ENCODE measurements around the gene BRDT.
"Not testable (repeated sequence)": the region's sequence is repeated elsewhere in the genome, so short reads cannot be mapped to it uniquely, and the experiment has no call there.

Gene BRDT

DNA sequence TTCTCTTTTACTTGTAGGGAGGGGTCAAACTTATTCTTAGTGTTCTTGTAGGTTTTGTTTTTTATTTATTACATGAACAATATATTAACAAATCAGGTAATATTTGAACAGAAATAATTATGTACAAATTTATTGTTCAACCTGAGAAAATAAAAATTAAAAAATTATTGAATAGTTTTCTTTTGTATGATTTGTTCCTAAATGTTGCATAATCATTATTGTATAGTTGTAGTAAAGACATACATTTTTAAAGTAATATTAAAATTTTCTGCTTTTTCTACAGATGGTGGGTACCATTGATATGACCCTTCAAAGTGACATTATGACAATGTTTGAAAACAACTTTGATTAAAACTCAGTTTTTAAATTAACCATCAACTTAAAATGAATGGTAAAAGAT lies 64.7 kb downstream of the BRDT start:
- TF ChIP-seq, protein P1, sequence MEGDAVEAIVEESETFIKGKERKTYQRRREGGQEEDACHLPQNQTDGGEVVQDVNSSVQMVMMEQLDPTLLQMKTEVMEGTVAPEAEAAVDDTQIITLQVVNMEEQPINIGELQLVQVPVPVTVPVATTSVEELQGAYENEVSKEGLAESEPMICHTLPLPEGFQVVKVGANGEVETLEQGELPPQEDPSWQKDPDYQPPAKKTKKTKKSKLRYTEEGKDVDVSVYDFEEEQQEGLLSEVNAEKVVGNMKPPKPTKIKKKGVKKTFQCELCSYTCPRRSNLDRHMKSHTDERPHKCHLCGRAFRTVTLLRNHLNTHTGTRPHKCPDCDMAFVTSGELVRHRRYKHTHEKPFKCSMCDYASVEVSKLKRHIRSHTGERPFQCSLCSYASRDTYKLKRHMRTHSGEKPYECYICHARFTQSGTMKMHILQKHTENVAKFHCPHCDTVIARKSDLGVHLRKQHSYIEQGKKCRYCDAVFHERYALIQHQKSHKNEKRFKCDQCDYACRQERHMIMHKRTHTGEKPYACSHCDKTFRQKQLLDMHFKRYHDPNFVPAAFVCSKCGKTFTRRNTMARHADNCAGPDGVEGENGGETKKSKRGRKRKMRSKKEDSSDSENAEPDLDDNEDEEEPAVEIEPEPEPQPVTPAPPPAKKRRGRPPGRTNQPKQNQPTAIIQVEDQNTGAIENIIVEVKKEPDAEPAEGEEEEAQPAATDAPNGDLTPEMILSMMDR (IDR thresholded peaks at IDR 0.05; ENCODE audit: low read length): no peak
- TF ChIP-seq EZH2 (optimal IDR thresholded peaks at IDR 0.05; ENCODE audit: low read depth, low read length): no peak
- TF ChIP-seq EZH2phosphoT487 (IDR thresholded peaks at IDR 0.05; ENCODE audit: low read length): no peak
- Histone ChIP-seq H3K9ac (ENCODE audit: low read length) (no peak overlapping the region), H3K36me3 (replicated peaks; ENCODE audit: insufficient read depth, low read length) (no peaks in the 10 kb centered on the region), H3K9me3 (replicated peaks; ENCODE audit: insufficient read depth, low read length) (no peaks in the 10 kb centered on the region), H3F3A (ENCODE audit: insufficient read depth, low read length) (no peaks in the 10 kb centered on the region), H2AFZ (ENCODE audit: low read length) (no peak overlapping the region), H3K4me3 (ENCODE audit: low read length) (no peak overlapping the region), H3K79me2 (ENCODE audit: low read length) (no peaks in the 10 kb centered on the region), H3K27me3 (replicated peaks; ENCODE audit: insufficient read depth, low read length) (no peaks in the 10 kb centered on the region), H3K4me1 (ENCODE audit: low read length) (no peaks in the 10 kb centered on the region), H3K27ac (ENCODE audit: low read length) (no peak overlapping the region), H3K4me2 (ENCODE audit: low read depth, low read length) (no peak overlapping the region), H3K9me2 (replicated peaks; ENCODE audit: insufficient read depth, low read length) (no peaks in the 10 kb centered on the region), H4K20me1 (ENCODE audit: insufficient read depth, low read length) (no peaks in the 10 kb centered on the region)
- DNase-seq: no peak

DNA sequence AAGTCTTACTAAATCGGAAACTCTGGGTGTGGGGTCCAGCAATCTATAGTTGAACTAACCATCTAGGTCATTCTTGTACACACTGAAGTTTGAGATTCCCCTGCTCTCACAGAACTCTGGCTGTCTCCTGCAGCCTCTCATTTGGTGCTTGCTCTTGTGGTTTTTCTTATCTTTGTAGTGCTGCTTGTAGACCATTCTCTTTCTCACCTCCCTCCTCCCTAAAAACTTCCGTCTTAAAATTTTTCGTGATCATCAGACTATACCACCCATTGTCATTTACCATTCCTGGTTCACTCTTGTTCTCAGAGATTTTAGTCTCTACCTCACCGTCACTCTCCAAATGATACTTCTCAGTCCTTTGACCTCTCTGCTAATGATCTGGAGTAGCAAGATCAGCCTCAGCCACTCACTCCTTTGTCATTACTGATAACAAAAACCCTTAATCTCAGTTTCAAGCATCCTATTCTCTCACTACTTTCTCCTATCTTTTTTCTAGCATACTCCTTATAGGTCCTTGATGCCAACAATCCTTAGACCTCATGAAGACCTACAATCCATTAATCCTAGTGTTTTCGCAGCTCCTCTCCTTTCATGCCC lies 67.6 kb downstream of the BRDT start:
- Histone ChIP-seq H3K27me3 (replicated peaks; ENCODE audit: insufficient read depth, low read length) (no peaks in the 10 kb centered on the region), H3K9me3 (replicated peaks; ENCODE audit: insufficient read depth, low read length) (no peaks in the 10 kb centered on the region), H3F3A (ENCODE audit: insufficient read depth, low read length) (no peaks in the 10 kb centered on the region), H3K9me2 (replicated peaks; ENCODE audit: insufficient read depth, low read length) (no peaks in the 10 kb centered on the region), H3K4me1 (ENCODE audit: low read length) (no peaks in the 10 kb centered on the region), H2AFZ (ENCODE audit: low read length) (no peak overlapping the region), H4K20me1 (ENCODE audit: insufficient read depth, low read length) (no peaks in the 10 kb centered on the region), H3K79me2 (ENCODE audit: low read length) (no peaks in the 10 kb centered on the region), H3K4me3 (ENCODE audit: low read length) (no peak overlapping the region), H3K36me3 (replicated peaks; ENCODE audit: insufficient read depth, low read length) (no peaks in the 10 kb centered on the region), H3K4me2 (ENCODE audit: low read depth, low read length) (no peak overlapping the region), H3K27ac (ENCODE audit: low read length) (no peak overlapping the region), H3K9ac (ENCODE audit: low read length) (no peak overlapping the region)
- TF ChIP-seq, protein P1 (IDR thresholded peaks at IDR 0.05; ENCODE audit: low read length): no peak
- no peak for TF ChIP-seq EZH2phosphoT487 (IDR thresholded peaks at IDR 0.05; ENCODE audit: low read length)
- no peak for TF ChIP-seq EZH2 (optimal IDR thresholded peaks at IDR 0.05; ENCODE audit: low read depth, low read length)
- no peak for DNase-seq

DNA sequence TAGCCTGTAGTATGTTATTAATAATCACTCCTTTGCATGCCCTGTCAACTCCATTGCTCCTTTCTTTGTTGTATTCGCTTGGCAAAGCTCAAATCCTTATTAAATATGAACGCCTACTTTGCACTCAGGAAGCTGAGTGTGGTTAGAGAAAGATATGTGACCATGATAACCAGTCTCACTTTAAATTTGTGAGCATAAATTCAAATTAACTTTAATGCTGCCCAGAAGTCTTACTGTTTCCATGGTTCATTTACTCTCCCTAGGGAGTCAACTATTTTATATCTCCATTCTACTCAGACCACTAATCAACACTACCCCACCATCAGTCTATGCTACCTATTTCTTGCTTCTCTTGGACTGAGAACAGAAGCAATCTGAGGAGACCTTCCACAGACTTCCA lies 68.5 kb downstream of the BRDT start:
- H3K36me3 ChIP-seq (replicated peaks; ENCODE audit: insufficient read depth, low read length): no peaks in the 10 kb centered on the region
- TF ChIP-seq EZH2 (optimal IDR thresholded peaks at IDR 0.05; ENCODE audit: low read depth, low read length) (no peak), EZH2phosphoT487 (IDR thresholded peaks at IDR 0.05; ENCODE audit: low read length) (no peak)
- TF ChIP-seq, protein P1 (IDR thresholded peaks at IDR 0.05; ENCODE audit: low read length): no peak
- no peaks in the 10 kb centered on the region for H4K20me1 ChIP-seq (ENCODE audit: insufficient read depth, low read length)
- no peaks in the 10 kb centered on the region for H3K9me3 ChIP-seq (replicated peaks; ENCODE audit: insufficient read depth, low read length)
- H3K79me2 ChIP-seq (ENCODE audit: low read length): no peaks in the 10 kb centered on the region
- H3K27me3 ChIP-seq (replicated peaks; ENCODE audit: insufficient read depth, low read length): no peaks in the 10 kb centered on the region
- H2AFZ ChIP-seq (ENCODE audit: low read length): no peak overlapping the region
- H3K4me1 ChIP-seq (ENCODE audit: low read length): no peaks in the 10 kb centered on the region
- no peak overlapping the region for H3K27ac ChIP-seq (ENCODE audit: low read length)
- H3K9ac ChIP-seq (ENCODE audit: low read length): no peak overlapping the region
- no peak for DNase-seq
- no peaks in the 10 kb centered on the region for H3F3A ChIP-seq (ENCODE audit: insufficient read depth, low read length)
- no peaks in the 10 kb centered on the region for H3K9me2 ChIP-seq (replicated peaks; ENCODE audit: insufficient read depth, low read length)
- H3K4me2 ChIP-seq (ENCODE audit: low read depth, low read length): no peak overlapping the region
- no peak overlapping the region for H3K4me3 ChIP-seq (ENCODE audit: low read length)

DNA sequence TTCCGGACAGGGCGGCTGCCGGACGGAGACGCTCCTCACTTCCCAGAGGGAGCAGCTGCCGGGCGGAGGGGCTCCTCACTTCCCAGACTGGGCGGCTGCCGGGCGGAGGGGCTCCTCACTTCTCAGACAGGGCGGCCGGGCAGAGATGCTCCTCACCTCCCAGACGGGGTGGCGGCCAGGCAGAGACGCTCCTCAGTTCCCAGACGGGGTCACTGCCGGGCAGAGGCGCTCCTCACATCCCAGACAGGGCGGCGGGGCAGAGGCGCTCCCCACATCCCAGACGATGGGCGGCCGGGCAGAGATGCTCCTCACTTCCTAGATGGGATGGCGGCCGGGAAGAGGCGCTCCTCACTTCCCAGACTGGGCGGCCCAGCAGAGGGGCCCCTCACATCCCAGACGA lies 76.8 kb downstream of the BRDT start:
- not testable (repeated sequence) for H3F3A ChIP-seq (ENCODE audit: insufficient read depth, low read length); H3K4me2 ChIP-seq (ENCODE audit: low read depth, low read length); H3K27ac ChIP-seq (ENCODE audit: low read length); H4K20me1 ChIP-seq (ENCODE audit: insufficient read depth, low read length); H3K4me3 ChIP-seq (ENCODE audit: low read length); H3K36me3 ChIP-seq (replicated peaks; ENCODE audit: insufficient read depth, low read length); DNase-seq; H3K9ac ChIP-seq (ENCODE audit: low read length); H3K27me3 ChIP-seq (replicated peaks; ENCODE audit: insufficient read depth, low read length); H3K9me3 ChIP-seq (replicated peaks; ENCODE audit: insufficient read depth, low read length); H3K4me1 ChIP-seq (ENCODE audit: low read length); H3K9me2 ChIP-seq (replicated peaks; ENCODE audit: insufficient read depth, low read length); H3K79me2 ChIP-seq (ENCODE audit: low read length); H2AFZ ChIP-seq (ENCODE audit: low read length)
